WTC11 (cell line): ENCODE measurements around the gene NAV3.

Experiments
- CBFB ChIP-seq: sonication (generic); formaldehyde crosslinking; IDR thresholded peaks from 2 replicates; pipeline ENCODE4 v1.8.1; 2022; ENCODE audit warnings: mild to moderate bottlenecking, low read depth, missing genetic modification reagents
- CTCF ChIP-seq: fragments of 200-600 bp; IDR thresholded peaks from 2 replicates; pipeline ENCODE4 v1.8.0; 2022; ENCODE audit warnings: antibody characterized with exemption
- E2F5 ChIP-seq: sonication (generic); formaldehyde crosslinking; IDR thresholded peaks from 2 replicates; pipeline ENCODE4 v1.8.1; 2022; ENCODE audit warnings: mild to moderate bottlenecking, moderate library complexity, missing genetic modification reagents
- FOXK1 ChIP-seq: sonication (generic); formaldehyde crosslinking; IDR thresholded peaks from 2 replicates; pipeline ENCODE4 v1.8.0; 2022; ENCODE audit warnings: mild to moderate bottlenecking, moderate library complexity, missing genetic modification reagents
- IRF2 ChIP-seq: sonication (generic); formaldehyde crosslinking; IDR thresholded peaks from 2 replicates; pipeline ENCODE4 v1.8.0; 2022; ENCODE audit warnings: low read depth, missing genetic modification reagents, borderline replicate concordance
- PRRX2 ChIP-seq: fragments of 250-450 bp; sonication (Bioruptor Pico); IDR thresholded peaks from 2 replicates; pipeline ENCODE4 v1.8.0; 2021; ENCODE audit warnings: mild to moderate bottlenecking
- TCF7 ChIP-seq: sonication (generic); formaldehyde crosslinking; IDR thresholded peaks from 2 replicates; pipeline ENCODE4 v1.8.0; 2022; ENCODE audit warnings: mild to moderate bottlenecking, low read depth, missing genetic modification reagents, moderate library complexity
- TF ChIP-seq, protein P1 (sequence below): sonication (generic); formaldehyde crosslinking; IDR thresholded peaks from 2 replicates; pipeline ENCODE4 v1.8.1; 2023; ENCODE audit warnings: mild to moderate bottlenecking, missing genetic modification reagents
- TF ChIP-seq, protein P2 (sequence below): fragments of 250-450 bp; sonication (Bioruptor Pico); IDR thresholded peaks from 2 replicates; pipeline ENCODE4 v1.9.0; 2021; ENCODE audit warnings: mild to moderate bottlenecking
- TF ChIP-seq, protein P3 (sequence below): sonication (generic); formaldehyde crosslinking; IDR thresholded peaks from 2 replicates; pipeline ENCODE4 v1.8.0; 2022; ENCODE audit warnings: mild to moderate bottlenecking, missing genetic modification reagents

GRCh38 chr12:77894556-77894955, 63.9 kb downstream of the NAV3 start:
- TF ChIP-seq PRRX2 (CRISPR knock-in tag) = no peak
- no peak for TF ChIP-seq CTCF
- TF ChIP-seq IRF2 = no peak
- TF ChIP-seq, protein P1, sequence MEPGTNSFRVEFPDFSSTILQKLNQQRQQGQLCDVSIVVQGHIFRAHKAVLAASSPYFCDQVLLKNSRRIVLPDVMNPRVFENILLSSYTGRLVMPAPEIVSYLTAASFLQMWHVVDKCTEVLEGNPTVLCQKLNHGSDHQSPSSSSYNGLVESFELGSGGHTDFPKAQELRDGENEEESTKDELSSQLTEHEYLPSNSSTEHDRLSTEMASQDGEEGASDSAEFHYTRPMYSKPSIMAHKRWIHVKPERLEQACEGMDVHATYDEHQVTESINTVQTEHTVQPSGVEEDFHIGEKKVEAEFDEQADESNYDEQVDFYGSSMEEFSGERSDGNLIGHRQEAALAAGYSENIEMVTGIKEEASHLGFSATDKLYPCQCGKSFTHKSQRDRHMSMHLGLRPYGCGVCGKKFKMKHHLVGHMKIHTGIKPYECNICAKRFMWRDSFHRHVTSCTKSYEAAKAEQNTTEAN (CRISPR knock-in tag) = no peak
- no peak for TF ChIP-seq CBFB
- TF ChIP-seq, protein P2, sequence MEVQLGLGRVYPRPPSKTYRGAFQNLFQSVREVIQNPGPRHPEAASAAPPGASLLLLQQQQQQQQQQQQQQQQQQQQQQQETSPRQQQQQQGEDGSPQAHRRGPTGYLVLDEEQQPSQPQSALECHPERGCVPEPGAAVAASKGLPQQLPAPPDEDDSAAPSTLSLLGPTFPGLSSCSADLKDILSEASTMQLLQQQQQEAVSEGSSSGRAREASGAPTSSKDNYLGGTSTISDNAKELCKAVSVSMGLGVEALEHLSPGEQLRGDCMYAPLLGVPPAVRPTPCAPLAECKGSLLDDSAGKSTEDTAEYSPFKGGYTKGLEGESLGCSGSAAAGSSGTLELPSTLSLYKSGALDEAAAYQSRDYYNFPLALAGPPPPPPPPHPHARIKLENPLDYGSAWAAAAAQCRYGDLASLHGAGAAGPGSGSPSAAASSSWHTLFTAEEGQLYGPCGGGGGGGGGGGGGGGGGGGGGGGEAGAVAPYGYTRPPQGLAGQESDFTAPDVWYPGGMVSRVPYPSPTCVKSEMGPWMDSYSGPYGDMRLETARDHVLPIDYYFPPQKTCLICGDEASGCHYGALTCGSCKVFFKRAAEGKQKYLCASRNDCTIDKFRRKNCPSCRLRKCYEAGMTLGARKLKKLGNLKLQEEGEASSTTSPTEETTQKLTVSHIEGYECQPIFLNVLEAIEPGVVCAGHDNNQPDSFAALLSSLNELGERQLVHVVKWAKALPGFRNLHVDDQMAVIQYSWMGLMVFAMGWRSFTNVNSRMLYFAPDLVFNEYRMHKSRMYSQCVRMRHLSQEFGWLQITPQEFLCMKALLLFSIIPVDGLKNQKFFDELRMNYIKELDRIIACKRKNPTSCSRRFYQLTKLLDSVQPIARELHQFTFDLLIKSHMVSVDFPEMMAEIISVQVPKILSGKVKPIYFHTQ (CRISPR knock-in tag) = no peak
- TF ChIP-seq E2F5 (CRISPR knock-in tag) = no peak
- TF ChIP-seq TCF7 = no peak
- TF ChIP-seq, protein P3, sequence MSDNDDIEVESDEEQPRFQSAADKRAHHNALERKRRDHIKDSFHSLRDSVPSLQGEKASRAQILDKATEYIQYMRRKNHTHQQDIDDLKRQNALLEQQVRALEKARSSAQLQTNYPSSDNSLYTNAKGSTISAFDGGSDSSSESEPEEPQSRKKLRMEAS (CRISPR knock-in tag) = no peak
- no peak for TF ChIP-seq FOXK1 (CRISPR knock-in tag)
